ENCODE data around the gene CCNY. TPM values are rescaled to one million over a fixed set of nuclear protein-coding genes. Genes with fewer than 3 reads are reported as not detected.

Gene CCNY
- total and polyA plus RNA-seq, 2 of the 13 experiments (the other 11 are each of a cell fraction or from before 2014, with no cell fraction given) = 48.2 to 54.7 TPM

DNA sequence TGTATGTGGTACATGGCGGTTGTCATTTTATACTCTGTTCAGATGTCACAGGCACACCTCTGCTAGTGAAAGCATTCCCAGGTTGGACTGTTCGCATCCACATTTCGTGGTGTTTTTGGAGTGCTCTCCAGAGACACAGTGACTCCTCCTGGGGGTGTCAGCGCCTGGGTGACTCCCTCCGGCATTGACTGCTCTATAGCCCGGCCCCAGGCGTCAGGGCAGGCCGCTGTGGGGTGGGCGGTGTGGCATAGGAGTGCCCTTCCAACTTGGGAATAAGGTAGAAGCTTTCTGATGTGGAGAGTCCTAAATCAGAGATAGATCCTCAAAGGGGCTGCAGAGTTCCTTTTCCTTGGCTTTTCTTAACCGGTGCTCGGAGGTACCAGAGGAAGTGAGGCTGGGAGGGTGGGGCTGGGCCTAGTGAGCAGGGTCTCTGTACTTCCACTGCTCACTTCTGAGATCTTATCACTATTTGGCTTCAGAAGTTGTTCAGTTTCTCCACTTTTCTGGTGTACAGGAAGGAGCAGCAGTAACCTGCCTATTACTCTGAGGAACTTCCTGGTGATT, 32.3 kb downstream of the CCNY start (continued):
- TF ChIP-seq, protein P1, sequence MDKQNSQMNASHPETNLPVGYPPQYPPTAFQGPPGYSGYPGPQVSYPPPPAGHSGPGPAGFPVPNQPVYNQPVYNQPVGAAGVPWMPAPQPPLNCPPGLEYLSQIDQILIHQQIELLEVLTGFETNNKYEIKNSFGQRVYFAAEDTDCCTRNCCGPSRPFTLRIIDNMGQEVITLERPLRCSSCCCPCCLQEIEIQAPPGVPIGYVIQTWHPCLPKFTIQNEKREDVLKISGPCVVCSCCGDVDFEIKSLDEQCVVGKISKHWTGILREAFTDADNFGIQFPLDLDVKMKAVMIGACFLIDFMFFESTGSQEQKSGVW (CRISPR knock-in tag; IDR thresholded peaks at IDR 0.05; ENCODE audit: borderline replicate concordance) = no peak
- TF ChIP-seq, protein P2, sequence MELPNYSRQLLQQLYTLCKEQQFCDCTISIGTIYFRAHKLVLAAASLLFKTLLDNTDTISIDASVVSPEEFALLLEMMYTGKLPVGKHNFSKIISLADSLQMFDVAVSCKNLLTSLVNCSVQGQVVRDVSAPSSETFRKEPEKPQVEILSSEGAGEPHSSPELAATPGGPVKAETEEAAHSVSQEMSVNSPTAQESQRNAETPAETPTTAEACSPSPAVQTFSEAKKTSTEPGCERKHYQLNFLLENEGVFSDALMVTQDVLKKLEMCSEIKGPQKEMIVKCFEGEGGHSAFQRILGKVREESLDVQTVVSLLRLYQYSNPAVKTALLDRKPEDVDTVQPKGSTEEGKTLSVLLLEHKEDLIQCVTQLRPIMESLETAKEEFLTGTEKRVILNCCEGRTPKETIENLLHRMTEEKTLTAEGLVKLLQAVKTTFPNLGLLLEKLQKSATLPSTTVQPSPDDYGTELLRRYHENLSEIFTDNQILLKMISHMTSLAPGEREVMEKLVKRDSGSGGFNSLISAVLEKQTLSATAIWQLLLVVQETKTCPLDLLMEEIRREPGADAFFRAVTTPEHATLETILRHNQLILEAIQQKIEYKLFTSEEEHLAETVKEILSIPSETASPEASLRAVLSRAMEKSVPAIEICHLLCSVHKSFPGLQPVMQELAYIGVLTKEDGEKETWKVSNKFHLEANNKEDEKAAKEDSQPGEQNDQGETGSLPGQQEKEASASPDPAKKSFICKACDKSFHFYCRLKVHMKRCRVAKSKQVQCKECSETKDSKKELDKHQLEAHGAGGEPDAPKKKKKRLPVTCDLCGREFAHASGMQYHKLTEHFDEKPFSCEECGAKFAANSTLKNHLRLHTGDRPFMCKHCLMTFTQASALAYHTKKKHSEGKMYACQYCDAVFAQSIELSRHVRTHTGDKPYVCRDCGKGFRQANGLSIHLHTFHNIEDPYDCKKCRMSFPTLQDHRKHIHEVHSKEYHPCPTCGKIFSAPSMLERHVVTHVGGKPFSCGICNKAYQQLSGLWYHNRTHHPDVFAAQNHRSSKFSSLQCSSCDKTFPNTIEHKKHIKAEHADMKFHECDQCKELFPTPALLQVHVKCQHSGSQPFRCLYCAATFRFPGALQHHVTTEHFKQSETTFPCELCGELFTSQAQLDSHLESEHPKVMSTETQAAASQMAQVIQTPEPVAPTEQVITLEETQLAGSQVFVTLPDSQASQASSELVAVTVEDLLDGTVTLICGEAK (IDR thresholded peaks at IDR 0.05) = no peak
- TF ChIP-seq, protein P2 (CRISPR knock-in tag; IDR thresholded peaks at IDR 0.05) = no peak
- TF ChIP-seq ZNF101 (CRISPR knock-in tag; IDR thresholded peaks at IDR 0.05; ENCODE audit: borderline replicate concordance, low read depth) = no peak
- no peak for TF ChIP-seq GTF3A (CRISPR knock-in tag; conservative IDR thresholded peaks at IDR 0.05)
- TF ChIP-seq ZNF230 (CRISPR knock-in tag; IDR thresholded peaks at IDR 0.05) = no peak
- no peak for TF ChIP-seq SRSF1 (optimal IDR thresholded peaks at IDR 0.05; ENCODE audit: low read depth, low read length)
- 0 out of 2 replicates have a peak, but pooled peaks have one; percentile 33 for TF ChIP-seq ZNF501 (CRISPR knock-in tag; IDR thresholded peaks at IDR 0.05)
- TF ChIP-seq NFIC (IDR thresholded peaks at IDR 0.05; ENCODE audit: low read length) = no peak
- TF ChIP-seq ESRRA (CRISPR knock-in tag; IDR thresholded peaks at IDR 0.05; ENCODE audit: low read depth) = no peak

Data from HepG2 (cell line).